UCSD-AML1 (cell line): ENCODE measurements around the gene IFNA1.
"Not testable (repeated sequence)": the region's sequence is repeated elsewhere in the genome, so short reads cannot be mapped to it uniquely, and the experiment has no call there.

Experiments used
- DNase-seq: peaks from one replicate; lab custom pipeline; 2025; ENCODE audit not compliant: unreplicated experiment; lab: John Stamatoyannopoulos, UW

Gene IFNA1

GRCh38 chr9:21443849-21444625 is 3.8 kb downstream of the IFNA1 start:
- DNase-seq, result no peak

DNA sequence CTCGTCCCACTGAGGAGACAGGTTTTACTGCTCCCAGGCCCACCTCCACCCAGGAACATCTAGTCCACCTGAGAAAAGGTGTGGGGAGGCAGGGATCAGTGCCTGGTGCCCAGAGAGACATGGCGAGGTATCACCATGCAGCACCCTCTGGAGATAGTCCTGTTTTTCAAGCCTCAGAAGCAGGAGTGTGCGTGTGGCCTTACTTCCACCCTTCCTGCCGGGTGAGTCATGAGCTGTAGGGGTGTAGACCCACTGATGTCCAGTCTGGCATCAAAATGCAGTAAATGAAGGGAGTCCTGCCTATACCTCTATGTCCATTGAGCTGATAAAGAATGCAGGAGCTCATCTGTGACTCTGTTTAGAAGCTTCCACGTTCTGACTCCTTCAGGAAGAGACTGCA is 9.1 kb downstream of the IFNA1 start:
- not testable (repeated sequence) for DNase-seq

DNA sequence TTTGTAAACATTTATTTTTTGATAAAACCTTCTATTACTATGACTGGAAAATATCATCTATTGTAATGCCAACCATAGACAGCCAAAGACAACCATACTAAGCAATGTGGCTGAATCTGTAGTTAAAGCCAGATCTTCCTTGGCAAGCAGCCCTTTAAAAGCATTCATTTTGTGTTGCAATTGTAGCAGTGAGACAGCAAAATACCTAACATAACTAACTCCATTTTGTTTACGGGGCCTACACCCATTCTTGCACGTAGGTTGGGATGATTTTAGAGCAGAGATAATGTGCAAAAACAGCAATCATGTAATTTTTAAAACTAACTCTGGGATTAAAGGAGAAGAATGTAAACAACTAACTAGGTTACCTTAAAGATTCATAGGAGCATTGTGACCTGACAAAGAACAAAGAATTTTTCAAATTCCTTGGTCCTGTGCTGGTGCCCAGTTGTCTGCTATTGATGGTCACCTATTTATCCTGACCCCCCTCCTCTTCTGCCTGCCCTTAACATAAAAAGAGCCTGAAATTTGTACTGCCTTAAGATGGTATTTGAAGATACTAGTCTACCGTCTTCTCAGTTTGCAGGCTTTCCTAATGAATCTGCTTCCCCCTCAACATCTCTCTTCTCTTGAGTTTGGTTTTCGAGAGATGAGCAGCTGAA is 10.6 kb downstream of the IFNA1 start:
- DNase-seq, result no peak

GRCh38 chr9:21452681-21453080 is 12.4 kb downstream of the IFNA1 start:
- no peak for DNase-seq

DNA sequence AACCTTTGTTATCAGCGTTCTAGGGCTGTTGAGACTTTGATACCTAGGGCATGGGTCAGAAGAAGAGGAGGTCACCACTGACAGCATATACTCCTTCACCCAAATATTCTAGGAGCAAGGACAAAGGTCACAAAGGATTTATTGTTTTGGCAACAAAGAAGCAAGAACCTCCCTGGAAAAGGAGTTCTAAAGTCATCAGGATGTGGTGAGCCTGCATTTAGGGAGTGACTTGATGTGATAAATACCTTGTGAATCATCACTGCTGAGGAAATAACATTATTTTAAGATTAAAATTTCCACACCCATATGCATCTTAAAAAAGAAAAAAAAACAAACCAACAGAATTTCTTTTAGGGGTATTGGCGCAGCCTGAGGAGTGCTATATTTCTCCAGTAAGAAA is 13.9 kb downstream of the IFNA1 start:
- DNase-seq, result no peak

DNA sequence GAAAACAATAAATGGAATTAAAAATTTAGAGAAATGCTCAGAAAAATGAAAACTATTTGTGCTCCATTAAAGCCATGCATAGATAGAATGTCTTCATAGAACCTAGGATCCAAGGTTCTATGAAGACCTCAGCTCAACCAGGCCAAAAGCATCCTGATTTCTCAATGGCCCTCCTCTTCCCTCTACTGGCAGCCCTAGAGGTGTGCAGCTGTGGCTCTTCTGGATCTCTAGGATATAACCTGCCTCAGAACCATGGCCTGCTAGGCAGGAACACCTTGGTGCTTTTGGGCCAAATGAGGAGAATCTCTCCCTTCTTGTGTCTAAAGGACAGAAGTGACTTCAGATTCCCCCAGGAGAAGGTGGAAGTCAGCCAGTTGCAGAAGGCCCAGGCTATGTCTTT is 15.1 kb downstream of the IFNA1 start:
- DNase-seq, result peak; percentile 21

GRCh38 chr9:21461377-21461776 is 21.1 kb downstream of the IFNA1 start:
- DNase-seq, result no peak

- no peak for DNase-seq
These were observed 24.9 kb downstream of the IFNA1 start for GRCh38 chr9:21465138-21465537.

DNA sequence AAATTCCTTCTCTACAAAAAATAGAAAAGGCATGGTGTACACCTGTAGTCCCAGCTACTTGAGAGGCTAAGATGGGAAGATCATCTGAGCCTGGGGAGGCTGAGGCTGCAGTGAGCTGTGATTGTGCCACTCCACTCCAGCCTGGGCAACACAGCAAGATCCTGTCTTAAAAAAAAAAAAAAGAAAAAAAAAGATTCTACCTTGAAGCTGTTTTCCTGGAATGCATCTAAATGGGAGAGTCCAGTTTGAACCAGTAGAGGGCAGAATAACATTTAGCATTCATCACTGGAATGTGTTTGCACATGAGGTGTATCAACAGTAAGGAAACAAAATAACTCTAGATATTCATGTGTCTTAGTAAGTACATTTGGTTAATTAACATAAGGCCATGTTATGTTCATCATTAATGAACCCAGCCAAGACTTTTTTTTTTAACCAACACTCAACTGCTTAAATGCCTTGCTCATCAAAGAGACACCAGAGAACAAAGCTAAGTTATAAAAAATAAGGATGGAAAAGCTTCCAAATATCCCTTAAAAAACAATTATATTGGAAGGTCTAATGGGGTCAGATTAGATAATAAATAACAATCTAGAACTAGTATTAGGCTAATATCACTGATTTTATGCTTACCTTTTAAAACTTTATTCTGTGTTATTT is 25.8 kb downstream of the IFNA1 start:
- DNase-seq, result no peak

GRCh38 chr9:21470126-21470525 is 29.9 kb downstream of the IFNA1 start:
- DNase-seq, result no peak

GRCh38 chr9:21473236-21473635 is 33.0 kb downstream of the IFNA1 start:
- DNase-seq, result no peak

GRCh38 chr9:21477466-21477865 is 37.2 kb downstream of the IFNA1 start:
- no peak for DNase-seq

DNA sequence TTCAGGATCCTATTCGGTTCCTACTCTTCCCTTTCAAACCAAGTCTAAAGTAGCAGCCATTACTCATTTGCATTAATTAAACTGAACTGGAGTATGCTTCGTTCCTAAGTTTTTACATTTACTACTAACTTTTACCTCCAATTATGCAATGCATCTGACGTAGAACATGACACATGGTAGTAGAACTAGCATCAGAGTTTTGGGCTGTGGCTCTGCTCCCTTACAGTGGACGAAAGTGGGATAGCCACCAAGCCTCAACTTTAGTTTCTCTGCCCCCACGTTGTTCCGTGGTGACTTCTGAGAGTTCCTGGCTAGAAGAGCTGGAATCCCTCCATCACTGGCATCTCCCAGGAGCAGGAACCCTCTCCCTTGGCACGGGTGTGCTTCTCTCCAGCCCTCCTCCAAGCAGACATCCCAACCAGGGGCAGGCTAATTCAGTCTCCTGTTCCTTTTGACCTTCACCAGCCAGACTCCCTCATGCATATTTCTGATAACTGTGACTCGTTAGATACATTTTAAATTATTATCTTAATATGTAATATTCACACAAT is 39.0 kb downstream of the IFNA1 start:
- DNase-seq, result no peak

GRCh38 chr9:21481470-21482056 is 41.3 kb downstream of the IFNA1 start:
- no peak for DNase-seq

DNA sequence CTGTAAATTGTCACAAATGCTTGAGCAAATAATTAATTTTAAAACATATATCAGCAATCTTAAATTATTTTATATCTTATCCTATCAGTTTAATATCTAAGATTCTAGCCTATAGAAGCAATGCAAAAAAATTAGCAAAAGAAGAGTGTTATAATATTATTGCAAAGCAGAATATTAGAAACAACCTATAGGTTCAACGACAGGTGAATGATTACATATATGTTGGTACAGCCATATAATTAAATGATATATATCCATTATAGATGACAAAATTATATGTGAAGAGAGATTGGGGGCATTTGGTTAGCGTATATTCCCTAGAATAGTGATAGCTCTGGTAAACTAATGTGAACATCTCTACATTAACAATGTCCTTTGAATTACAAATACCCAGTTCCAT is 42.0 kb downstream of the IFNA1 start, which contains the start of gene IFNE:
IFNE (minus strand) TSS at position 101 of the 400 bp plus-strand sequence. CDS start 619 bp downstream, outside the sequence.
- DNase-seq, result no peak
